ENCODE data around the gene AP2S1.
"Not testable (repeated sequence)": the region's sequence is repeated elsewhere in the genome, so short reads cannot be mapped to it uniquely, and the experiment has no call there.

DNA sequence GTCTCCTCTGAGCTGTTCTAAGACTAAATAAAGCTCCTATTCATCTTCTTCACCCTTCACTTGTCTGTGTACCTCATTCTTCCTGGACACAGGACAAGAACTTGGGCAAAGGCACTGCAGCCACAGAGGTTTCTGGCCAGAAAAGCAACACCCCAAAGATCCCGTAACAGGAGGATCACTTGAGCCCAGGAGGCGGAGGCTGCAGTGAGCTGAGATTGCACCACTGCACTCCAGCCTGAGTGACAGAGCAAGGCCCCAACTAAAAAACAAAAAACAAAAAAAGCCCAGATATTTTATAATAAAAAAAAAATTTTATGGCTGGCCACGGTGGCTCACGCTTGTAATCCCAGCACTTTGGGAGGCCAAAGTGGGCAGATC is 28.2 kb downstream of the AP2S1 start:
- TF ChIP-seq POLR2A (IDR thresholded peaks at IDR 0.05; ENCODE audit: low read depth, low read length); TAF1 (IDR thresholded peaks at IDR 0.05; ENCODE audit: borderline replicate concordance, low read depth, low read length): not testable (repeated sequence)
